ENCODE data around the gene SPATA46.

GRCh38 chr1:162386292-162387225 is 9.9 kb upstream of the SPATA46 start:
- TF ChIP-seq EZH2phosphoT487 (IDR thresholded peaks at IDR 0.05; ENCODE audit: unreplicated experiment) (no peak), CTCF (conservative IDR thresholded peaks at IDR 0.05; ENCODE audit: low read depth in 2 of 2) (no peak), CREB1 (CRISPR knock-in tag; IDR thresholded peaks at IDR 0.05; ENCODE audit: low read depth) (no peak), REST (IDR thresholded peaks at IDR 0.05; ENCODE audit: unreplicated experiment) (no peak), POLR2AphosphoS5 (IDR thresholded peaks at IDR 0.05; ENCODE audit: low read depth) (no peak), EZH2 (IDR thresholded peaks at IDR 0.05; ENCODE audit: low read depth, unreplicated experiment) (no peak), NANOG (IDR thresholded peaks at IDR 0.05; ENCODE audit: borderline replicate concordance) (no peak), JUNB (IDR thresholded peaks at IDR 0.05; ENCODE audit: unreplicated experiment) (no peak)
